ENCODE measurements around the gene P2RY10.

The P2RY10 gene

DNA sequence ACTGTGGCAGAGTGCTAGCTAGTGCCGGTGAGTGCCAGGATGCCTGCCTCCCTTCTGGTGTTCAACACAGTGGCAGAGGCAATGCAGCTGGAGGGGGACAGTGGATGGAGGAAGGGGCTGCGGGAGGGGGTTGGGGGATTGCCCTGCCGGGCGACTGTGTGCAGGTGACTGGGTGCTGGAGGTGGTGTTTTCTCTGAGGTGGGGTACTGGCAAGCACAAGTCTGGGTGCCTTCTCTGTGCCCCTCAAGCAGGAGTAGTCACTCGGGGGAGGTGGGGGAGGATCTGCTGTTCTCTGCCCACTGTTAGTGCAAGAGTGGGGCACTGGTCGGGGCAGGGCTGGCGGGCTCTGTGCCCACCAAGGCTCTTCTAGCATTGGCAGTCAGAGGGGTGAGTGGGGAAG is 10.3 kb upstream of the P2RY10 start:
- Histone ChIP-seq H2AK5ac (ENCODE audit: low read depth, low read length) (no peak overlapping the region), H3K36me3 (replicated peaks in 1 of 2; ENCODE audit: control insufficient read depth in 2 of 2, insufficient read depth in 2 of 2, low read length in 2 of 2) (no peaks in the 10 kb centered on the region), H2AFZ (ENCODE audit: low read length) (no peak overlapping the region), H2BK5ac (ENCODE audit: low read length) (no peak overlapping the region), H4K91ac (ENCODE audit: low read depth, low read length, poor library complexity) (no peak overlapping the region), H3K27me3 (ENCODE audit: control insufficient read depth in 3 of 3, insufficient read depth in 3 of 3, low read depth in 1 of 3, low read length in 3 of 3) (no peaks in the 10 kb centered on the region), H3K14ac (ENCODE audit: low read length) (no peak overlapping the region), H2BK120ac (ENCODE audit: low read depth, low read length) (no peak overlapping the region), H3K79me1 (ENCODE audit: low read depth, low read length) (no peaks in the 10 kb centered on the region), H4K8ac (ENCODE audit: low read depth, low read length) (no peak overlapping the region), H3K23ac (ENCODE audit: low read depth, low read length, poor library complexity) (no peak overlapping the region), H2BK15ac (ENCODE audit: low read length) (no peak overlapping the region), H3K4ac (ENCODE audit: low read length) (no peak overlapping the region), H3K4me1 (ENCODE audit: control insufficient read depth in 2 of 2, insufficient read depth in 1 of 2, low read depth in 1 of 2, low read length in 2 of 2) (no peaks in the 10 kb centered on the region), H3K9ac (ENCODE audit: low read depth, low read length, poor library complexity) (no peak overlapping the region), H3K4me3 (ENCODE audit: low read length in 2 of 2) (no peak overlapping the region), H3K4me2 (ENCODE audit: insufficient read depth, low read length, poor library complexity, severe bottlenecking) (no peak overlapping the region), H3K9me3 (replicated peaks in 1 of 2; ENCODE audit: control insufficient read depth in 2 of 2, insufficient read depth in 1 of 2, low read depth in 1 of 2, low read length in 2 of 2) (no peaks in the 10 kb centered on the region), H2BK12ac (ENCODE audit: low read length) (no peak overlapping the region), H3K18ac (ENCODE audit: low read length) (no peak overlapping the region), H3K27ac (replicated peaks; ENCODE audit: low read length) (no peak overlapping the region)
- WGBS, 2 donors (ENCODE audit: extremely low coverage in 2 of 2, insufficient read length in 2 of 2, insufficient replicate concordance in 1 of 2), result no CpG with 5 or more reads among the region's 7 CpGs
- DNase-seq (ENCODE audit: low spot score), result no peak

DNA sequence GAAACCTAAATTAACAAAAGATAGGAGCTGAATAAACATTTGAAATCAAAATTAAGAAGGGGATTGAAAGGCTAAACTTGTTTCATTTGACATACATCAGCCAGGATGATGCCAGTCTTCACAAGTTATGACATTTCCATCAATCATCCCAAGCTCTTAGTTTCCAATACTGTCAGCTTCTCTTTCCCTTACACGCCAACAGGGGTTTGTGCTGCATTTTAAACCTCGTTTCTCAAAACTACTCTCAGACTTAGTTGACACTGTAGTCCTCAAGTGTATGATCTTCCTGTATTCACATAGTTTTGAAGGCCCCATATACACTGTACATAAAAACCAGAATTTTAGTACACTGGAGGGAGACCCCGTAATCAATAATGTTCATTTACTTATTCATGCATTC is 840 bp upstream of the P2RY10 start:
- Histone ChIP-seq H3K4me2 (ENCODE audit: insufficient read depth, low read length, poor library complexity, severe bottlenecking) (no peak overlapping the region), H3K9me3 (replicated peaks in 1 of 2; ENCODE audit: control insufficient read depth in 2 of 2, insufficient read depth in 1 of 2, low read depth in 1 of 2, low read length in 2 of 2) (no peaks in the 10 kb centered on the region), H3K4ac (ENCODE audit: low read length) (no peak overlapping the region), H3K14ac (ENCODE audit: low read length) (no peak overlapping the region), H2AK5ac (ENCODE audit: low read depth, low read length) (no peak overlapping the region), H3K27me3 (ENCODE audit: control insufficient read depth in 3 of 3, insufficient read depth in 3 of 3, low read depth in 1 of 3, low read length in 3 of 3) (no peaks in the 10 kb centered on the region), H4K91ac (ENCODE audit: low read depth, low read length, poor library complexity) (no peak overlapping the region), H2BK15ac (ENCODE audit: low read length) (no peak overlapping the region), H2BK120ac (ENCODE audit: low read depth, low read length) (no peak overlapping the region), H3K4me1 (ENCODE audit: control insufficient read depth in 2 of 2, insufficient read depth in 1 of 2, low read depth in 1 of 2, low read length in 2 of 2) (no peaks in the 10 kb centered on the region), H3K27ac (replicated peaks; ENCODE audit: low read length) (no peak overlapping the region), H2BK12ac (ENCODE audit: low read length) (no peak overlapping the region), H3K4me3 (ENCODE audit: low read length in 2 of 2) (no peak overlapping the region), H3K9ac (ENCODE audit: low read depth, low read length, poor library complexity) (no peak overlapping the region), H3K23ac (ENCODE audit: low read depth, low read length, poor library complexity) (no peak overlapping the region), H2AFZ (ENCODE audit: low read length) (no peak overlapping the region), H4K8ac (ENCODE audit: low read depth, low read length) (no peak overlapping the region), H3K36me3 (replicated peaks in 1 of 2; ENCODE audit: control insufficient read depth in 2 of 2, insufficient read depth in 2 of 2, low read length in 2 of 2) (no peaks in the 10 kb centered on the region), H3K18ac (ENCODE audit: low read length) (no peak overlapping the region), H2BK5ac (ENCODE audit: low read length) (no peak overlapping the region), H3K79me1 (ENCODE audit: low read depth, low read length) (no peaks in the 10 kb centered on the region)
- no CpG with 5 or more reads among the region's 3 CpGs for WGBS, 2 donors (ENCODE audit: extremely low coverage in 2 of 2, insufficient read length in 2 of 2, insufficient replicate concordance in 1 of 2)
- no peak for DNase-seq (ENCODE audit: low spot score)

DNA sequence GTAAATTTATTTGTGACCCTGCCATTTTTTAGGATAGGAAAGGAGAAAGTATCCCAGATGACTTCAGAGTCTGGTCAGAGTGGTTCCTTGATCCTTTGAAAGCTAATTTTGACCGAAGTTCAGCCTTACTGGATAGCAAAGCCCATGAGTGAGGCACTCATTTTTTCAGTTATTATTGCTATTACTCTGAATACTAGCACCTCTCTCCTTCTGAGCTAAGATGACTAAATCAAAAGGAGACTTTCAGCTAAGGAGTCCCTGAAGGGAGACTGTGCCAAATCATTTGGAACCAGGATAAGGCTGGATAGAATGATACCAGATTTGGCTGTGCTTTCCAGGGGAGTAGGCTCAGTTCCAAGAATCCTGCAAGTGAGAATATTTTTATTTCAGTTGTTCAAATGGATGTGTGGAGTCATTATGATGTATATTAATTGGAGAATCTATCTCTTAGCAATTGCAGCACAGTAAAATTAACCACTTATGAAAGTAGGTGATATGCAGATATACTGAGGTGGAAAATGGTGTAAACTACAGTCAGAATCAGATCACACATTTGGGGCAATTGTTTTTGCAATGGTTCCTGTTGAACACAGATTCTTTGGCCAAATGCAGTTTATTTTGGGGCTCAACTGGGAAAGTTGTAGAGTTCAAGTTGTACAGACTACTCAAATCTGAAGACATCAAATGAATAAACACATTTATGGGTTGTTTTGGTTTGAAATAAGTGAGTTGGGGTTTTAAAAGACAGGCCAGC is 1.2 kb downstream of the P2RY10 start:
- WGBS, 2 donors (ENCODE audit: extremely low coverage in 2 of 2, insufficient read length in 2 of 2, insufficient replicate concordance in 1 of 2), result no CpG with 5 or more reads among the region's 1 CpG

GRCh38 chrX:78950009-78950835 is 5.0 kb downstream of the P2RY10 start:
- H3K9ac ChIP-seq (ENCODE audit: low read depth, low read length, poor library complexity), result no peak overlapping the region
- H3K36me3 ChIP-seq (replicated peaks in 1 of 2; ENCODE audit: control insufficient read depth in 2 of 2, insufficient read depth in 2 of 2, low read length in 2 of 2), result no peaks in the 10 kb centered on the region
- no peak overlapping the region for H2BK12ac ChIP-seq (ENCODE audit: low read length)
- H3K23ac ChIP-seq (ENCODE audit: low read depth, low read length, poor library complexity), result no peak overlapping the region
- no peaks in the 10 kb centered on the region for H3K79me1 ChIP-seq (ENCODE audit: low read depth, low read length)
- no peak overlapping the region for H4K8ac ChIP-seq (ENCODE audit: low read depth, low read length)
- no peaks in the 10 kb centered on the region for H3K27me3 ChIP-seq (ENCODE audit: control insufficient read depth in 3 of 3, insufficient read depth in 3 of 3, low read depth in 1 of 3, low read length in 3 of 3)
- no peak overlapping the region for H2BK15ac ChIP-seq (ENCODE audit: low read length)
- H3K27ac ChIP-seq (replicated peaks; ENCODE audit: low read length), result no peak overlapping the region
- H2AFZ ChIP-seq (ENCODE audit: low read length), result no peak overlapping the region
- H3K18ac ChIP-seq (ENCODE audit: low read length), result no peak overlapping the region
- DNase-seq (ENCODE audit: low spot score), result no peak
- H3K4me3 ChIP-seq (ENCODE audit: low read length in 2 of 2), result no peak overlapping the region
- no CpG with 5 or more reads among the region's 3 CpGs for WGBS, 2 donors (ENCODE audit: extremely low coverage in 2 of 2, insufficient read length in 2 of 2, insufficient replicate concordance in 1 of 2)
- H2BK5ac ChIP-seq (ENCODE audit: low read length), result no peak overlapping the region
- no peaks in the 10 kb centered on the region for H3K9me3 ChIP-seq (replicated peaks in 1 of 2; ENCODE audit: control insufficient read depth in 2 of 2, insufficient read depth in 1 of 2, low read depth in 1 of 2, low read length in 2 of 2)
- no peak overlapping the region for H3K4me2 ChIP-seq (ENCODE audit: insufficient read depth, low read length, poor library complexity, severe bottlenecking)
- no peaks in the 10 kb centered on the region for H3K4me1 ChIP-seq (ENCODE audit: control insufficient read depth in 2 of 2, insufficient read depth in 1 of 2, low read depth in 1 of 2, low read length in 2 of 2)
- H4K91ac ChIP-seq (ENCODE audit: low read depth, low read length, poor library complexity), result no peak overlapping the region
- no peak overlapping the region for H2AK5ac ChIP-seq (ENCODE audit: low read depth, low read length)
- H3K4ac ChIP-seq (ENCODE audit: low read length), result no peak overlapping the region
- no peak overlapping the region for H2BK120ac ChIP-seq (ENCODE audit: low read depth, low read length)
- H3K14ac ChIP-seq (ENCODE audit: low read length), result no peak overlapping the region

More for the DNA sequence above, 1.2 kb downstream of the P2RY10 start:
- Histone ChIP-seq H3K9ac (ENCODE audit: low read depth, low read length, poor library complexity) (no peak overlapping the region), H2BK120ac (ENCODE audit: low read depth, low read length) (no peak overlapping the region), H2AK5ac (ENCODE audit: low read depth, low read length) (no peak overlapping the region), H3K4me3 (ENCODE audit: low read length in 2 of 2) (no peak overlapping the region), H3K27ac (replicated peaks; ENCODE audit: low read length) (no peak overlapping the region), H2BK12ac (ENCODE audit: low read length) (no peak overlapping the region), H3K27me3 (ENCODE audit: control insufficient read depth in 3 of 3, insufficient read depth in 3 of 3, low read depth in 1 of 3, low read length in 3 of 3) (no peaks in the 10 kb centered on the region), H3K4me1 (ENCODE audit: control insufficient read depth in 2 of 2, insufficient read depth in 1 of 2, low read depth in 1 of 2, low read length in 2 of 2) (no peaks in the 10 kb centered on the region), H2AFZ (ENCODE audit: low read length) (no peak overlapping the region), H3K4me2 (ENCODE audit: insufficient read depth, low read length, poor library complexity, severe bottlenecking) (no peak overlapping the region), H2BK15ac (ENCODE audit: low read length) (no peak overlapping the region), H3K79me1 (ENCODE audit: low read depth, low read length) (no peaks in the 10 kb centered on the region), H4K8ac (ENCODE audit: low read depth, low read length) (no peak overlapping the region), H3K9me3 (replicated peaks in 1 of 2; ENCODE audit: control insufficient read depth in 2 of 2, insufficient read depth in 1 of 2, low read depth in 1 of 2, low read length in 2 of 2) (no peaks in the 10 kb centered on the region), H3K4ac (ENCODE audit: low read length) (no peak overlapping the region), H3K18ac (ENCODE audit: low read length) (no peak overlapping the region), H4K91ac (ENCODE audit: low read depth, low read length, poor library complexity) (no peak overlapping the region), H3K14ac (ENCODE audit: low read length) (no peak overlapping the region), H3K36me3 (replicated peaks in 1 of 2; ENCODE audit: control insufficient read depth in 2 of 2, insufficient read depth in 2 of 2, low read length in 2 of 2) (no peaks in the 10 kb centered on the region), H2BK5ac (ENCODE audit: low read length) (no peak overlapping the region), H3K23ac (ENCODE audit: low read depth, low read length, poor library complexity) (no peak overlapping the region)
- DNase-seq (ENCODE audit: low spot score), result no peak

Data from neuronal stem cell (in vitro differentiated cells).